ENCODE measurements around the gene LRP3. TPM values are rescaled to one million over a fixed set of nuclear protein-coding genes. Genes with fewer than 3 reads are reported as not detected.

LRP3 gene
- total and polyA plus RNA-seq, 2 of the 13 experiments (the other 11 are each of a cell fraction or from before 2014, with no cell fraction given), result 17.6 to 51.6 TPM

- TF ChIP-seq ATRX (CRISPR knock-in tag; IDR thresholded peaks at IDR 0.05; ENCODE audit: borderline replicate concordance), result no peak
- TF ChIP-seq POGZ (CRISPR knock-in tag; IDR thresholded peaks at IDR 0.05), result no peak
- TF ChIP-seq HINFP (CRISPR knock-in tag; IDR thresholded peaks at IDR 0.05; ENCODE audit: low read depth), result no peak
- no peak for TF ChIP-seq ZNF772 (CRISPR knock-in tag; IDR thresholded peaks at IDR 0.05)
- no peak for TF ChIP-seq PRDM10 (CRISPR knock-in tag; IDR thresholded peaks at IDR 0.05; ENCODE audit: low read depth)
- TF ChIP-seq ATF6 (CRISPR knock-in tag; conservative IDR thresholded peaks at IDR 0.05), result no peak
- no peak for TF ChIP-seq ZBTB1 (CRISPR knock-in tag; IDR thresholded peaks at IDR 0.05; ENCODE audit: borderline replicate concordance)
- no peak for TF ChIP-seq NR3C1 (CRISPR knock-in tag; IDR thresholded peaks at IDR 0.05)
- no peak for TF ChIP-seq ARNTL (CRISPR knock-in tag; IDR thresholded peaks at IDR 0.05)
- no peak for TF ChIP-seq ZNF530 (CRISPR knock-in tag; IDR thresholded peaks at IDR 0.05; ENCODE audit: low read depth)
- peak; percentile 31; the same call in 1 of the 2 replicates for TF ChIP-seq EED (CRISPR knock-in tag; IDR thresholded peaks at IDR 0.05)
- peak; percentile 45; the same call in 1 of the 2 replicates for TF ChIP-seq MAX (IDR thresholded peaks at IDR 0.05)
- no peak for TF ChIP-seq ZNF589 (CRISPR knock-in tag; conservative IDR thresholded peaks at IDR 0.05)
- TF ChIP-seq ZNF329 (CRISPR knock-in tag; IDR thresholded peaks at IDR 0.05; ENCODE audit: low read depth), result no peak
- no peak for TF ChIP-seq SIX1 (CRISPR knock-in tag; IDR thresholded peaks at IDR 0.05; ENCODE audit: borderline replicate concordance)
- no peak for TF ChIP-seq THAP11 (CRISPR knock-in tag; IDR thresholded peaks at IDR 0.05)
- TF ChIP-seq ZNF235 (CRISPR knock-in tag; IDR thresholded peaks at IDR 0.05; ENCODE audit: borderline replicate concordance), result no peak
- TF ChIP-seq ZBTB26 (CRISPR knock-in tag; IDR thresholded peaks at IDR 0.05; ENCODE audit: borderline replicate concordance), result no peak
- TF ChIP-seq JARID2 (CRISPR knock-in tag; IDR thresholded peaks at IDR 0.05; ENCODE audit: insufficient replicate concordance), result no peak
- TF ChIP-seq ZNF124 (CRISPR knock-in tag; IDR thresholded peaks at IDR 0.05), result no peak
- no peak for TF ChIP-seq THAP7 (CRISPR knock-in tag; IDR thresholded peaks at IDR 0.05)
- TF ChIP-seq CREB1 (IDR thresholded peaks at IDR 0.05), result no peak
- TF ChIP-seq CREB1 (CRISPR knock-in tag; IDR thresholded peaks at IDR 0.05), result no peak
Observed at GRCh38 chr19:33248104-33248503, 54.0 kb downstream of the LRP3 start (continued).
